Measurements from ENCODE around the gene OR10R2.

Gene OR10R2

DNA sequence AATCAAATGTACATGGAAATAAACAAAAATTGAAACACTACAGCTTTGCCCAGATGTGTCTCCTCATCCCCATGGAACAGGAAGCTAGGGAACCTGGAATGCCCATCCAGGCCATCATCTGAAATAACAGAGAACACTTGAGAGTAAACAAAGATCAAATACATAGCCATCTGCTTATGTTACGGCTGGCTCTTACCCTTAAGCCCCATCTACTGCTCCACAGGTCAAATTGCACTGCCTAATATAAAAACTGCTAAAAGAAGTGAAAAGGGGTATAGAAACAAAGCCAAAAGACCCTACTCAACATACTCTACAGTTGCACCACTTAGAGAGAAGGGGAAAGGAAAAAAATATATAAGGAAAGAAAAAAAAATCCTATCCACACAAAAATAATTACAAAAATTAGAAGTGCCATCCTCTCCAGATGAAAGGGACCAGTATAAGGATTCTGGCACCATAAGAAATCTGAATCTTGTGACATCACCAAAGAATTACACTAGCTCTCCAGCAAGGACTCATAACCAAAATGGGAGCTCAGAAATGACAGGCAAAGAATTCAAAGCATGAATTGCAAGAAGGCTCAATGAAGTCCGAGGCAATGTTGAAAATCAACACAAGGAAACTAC is 55.3 kb downstream of the OR10R2 start:
- no peak overlapping the region for H3K4me3 ChIP-seq (replicated peaks; ENCODE audit: low read depth, low read length)
- no peaks in the 10 kb centered on the region for H3K27me3 ChIP-seq (replicated peaks; ENCODE audit: control insufficient read depth, insufficient read depth, low read length)
- no peaks in the 10 kb centered on the region for H3K36me3 ChIP-seq (ENCODE audit: control insufficient read depth, insufficient read depth, low read length)
- DNase-seq (ENCODE audit: extremely low read depth, insufficient read length): no peak
- TF ChIP-seq, protein P1, sequence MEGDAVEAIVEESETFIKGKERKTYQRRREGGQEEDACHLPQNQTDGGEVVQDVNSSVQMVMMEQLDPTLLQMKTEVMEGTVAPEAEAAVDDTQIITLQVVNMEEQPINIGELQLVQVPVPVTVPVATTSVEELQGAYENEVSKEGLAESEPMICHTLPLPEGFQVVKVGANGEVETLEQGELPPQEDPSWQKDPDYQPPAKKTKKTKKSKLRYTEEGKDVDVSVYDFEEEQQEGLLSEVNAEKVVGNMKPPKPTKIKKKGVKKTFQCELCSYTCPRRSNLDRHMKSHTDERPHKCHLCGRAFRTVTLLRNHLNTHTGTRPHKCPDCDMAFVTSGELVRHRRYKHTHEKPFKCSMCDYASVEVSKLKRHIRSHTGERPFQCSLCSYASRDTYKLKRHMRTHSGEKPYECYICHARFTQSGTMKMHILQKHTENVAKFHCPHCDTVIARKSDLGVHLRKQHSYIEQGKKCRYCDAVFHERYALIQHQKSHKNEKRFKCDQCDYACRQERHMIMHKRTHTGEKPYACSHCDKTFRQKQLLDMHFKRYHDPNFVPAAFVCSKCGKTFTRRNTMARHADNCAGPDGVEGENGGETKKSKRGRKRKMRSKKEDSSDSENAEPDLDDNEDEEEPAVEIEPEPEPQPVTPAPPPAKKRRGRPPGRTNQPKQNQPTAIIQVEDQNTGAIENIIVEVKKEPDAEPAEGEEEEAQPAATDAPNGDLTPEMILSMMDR (IDR thresholded peaks at IDR 0.05; ENCODE audit: insufficient read depth, low read length, poor library complexity, severe bottlenecking): peak; percentile 46
